HFF-Myc (cell line): ENCODE measurements around the gene NUBP1.

ENCODE experiments used
- DNase-seq: peaks from one replicate; pipeline ENCODE4 v3.0.0-alpha.2; 2011; ENCODE audit warnings: low read depth; ENCODE audit errors: extremely low read depth
- H3K4me3 ChIP-seq: replicated peaks from 2 replicates; pipeline ENCODE4 v1.5.1; 2011; ENCODE audit warnings: low read depth, mild to moderate bottlenecking, control low read depth, low read length
- CTCF ChIP-seq: IDR thresholded peaks from 2 replicates; pipeline ENCODE4 v1.5.1; 2012; ENCODE audit warnings: mild to moderate bottlenecking, low read depth, low read length, control low read depth; ENCODE audit errors: missing control alignments

Gene NUBP1

GRCh38 chr16:10761373-10761772 is 17.7 kb downstream of the NUBP1 start:
- H3K4me3 ChIP-seq: no peak overlapping the region
- no peak for DNase-seq
- no peak for TF ChIP-seq CTCF

DNA sequence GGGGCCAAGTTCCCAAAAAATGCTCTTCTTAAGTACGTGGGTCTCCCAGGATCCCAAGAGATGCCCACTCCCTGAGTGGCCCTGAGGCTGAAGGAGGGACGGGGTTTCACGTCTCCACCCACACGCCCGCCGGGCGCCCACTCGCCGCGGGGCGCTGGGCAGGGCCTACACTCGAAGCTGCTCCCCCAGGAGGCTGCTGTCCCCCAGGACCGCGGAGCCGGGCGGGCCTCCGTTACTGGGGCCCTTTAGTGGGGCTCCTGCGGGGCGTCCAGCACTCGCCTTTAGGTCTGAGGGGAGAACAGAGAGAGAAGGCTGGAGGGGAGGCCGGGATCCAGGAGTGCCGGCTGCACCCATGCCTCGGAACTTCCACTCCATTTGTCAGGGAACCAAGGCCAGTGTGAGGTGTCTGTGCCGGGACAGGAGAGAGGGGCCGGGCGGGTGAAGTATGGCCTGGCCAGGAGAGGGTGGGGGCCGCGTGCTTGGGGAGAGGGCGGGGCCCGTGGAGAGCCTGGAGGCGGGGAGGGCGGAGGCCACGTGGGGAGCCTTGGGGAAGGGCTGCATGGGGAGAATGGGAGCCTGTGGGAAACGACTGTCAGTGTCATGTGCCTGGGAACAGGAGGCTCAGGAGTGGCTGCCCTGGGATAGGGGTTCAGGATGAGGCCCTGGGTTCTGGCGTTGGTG is 18.8 kb downstream of the NUBP1 start:
- no peak for TF ChIP-seq CTCF

GRCh38 chr16:10763456-10763855 is 19.8 kb downstream of the NUBP1 start:
- H3K4me3 ChIP-seq: no peak overlapping the region
- no peak for DNase-seq
- no peak for TF ChIP-seq CTCF

More for the DNA sequence above, 18.8 kb downstream of the NUBP1 start:
- DNase-seq: no peak
- no peak overlapping the region for H3K4me3 ChIP-seq

DNA sequence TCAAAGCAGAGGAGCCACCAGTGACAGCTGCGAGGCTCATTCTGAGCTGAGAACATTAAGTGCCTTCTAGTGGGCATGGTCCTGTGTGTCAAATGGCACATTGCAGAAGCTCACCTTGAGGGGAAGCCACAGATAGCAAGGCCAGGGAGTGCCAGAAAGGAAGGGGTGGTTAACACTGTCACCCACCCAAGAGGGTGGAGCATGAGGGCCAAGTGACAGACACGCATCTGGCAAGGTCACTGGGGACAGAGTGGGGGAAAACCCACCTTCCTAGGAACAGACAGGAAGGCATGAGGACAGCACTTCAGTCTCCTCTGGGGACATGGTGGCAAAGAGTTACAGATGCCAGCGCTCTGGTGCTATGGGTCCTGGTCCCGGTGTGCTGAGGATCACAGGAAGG is 22.1 kb downstream of the NUBP1 start:
- TF ChIP-seq CTCF: no peak
- no peak overlapping the region for H3K4me3 ChIP-seq
- no peak for DNase-seq

- no peak for DNase-seq
- H3K4me3 ChIP-seq: no peak overlapping the region
- no peak for TF ChIP-seq CTCF
Measured at GRCh38 chr16:10767127-10767526, 23.5 kb downstream of the NUBP1 start.

- TF ChIP-seq CTCF: no peak
- H3K4me3 ChIP-seq: no peak overlapping the region
- DNase-seq: no peak
Measured at GRCh38 chr16:10769381-10769780, 25.7 kb downstream of the NUBP1 start.

GRCh38 chr16:10770907-10771306 is 27.3 kb downstream of the NUBP1 start:
- no peak for DNase-seq
- TF ChIP-seq CTCF: no peak
- no peak overlapping the region for H3K4me3 ChIP-seq
